Ovary (tissue), 3 donors: ENCODE measurements around the gene CD63.

Experiments
- CTCF ChIP-seq, 3 donors: fragments of 450-650 bp in 2 of 3; fragments of 200-600 bp in 1 of 3; IDR thresholded peaks; one replicate each; pipeline versions ENCODE4 v1.5.1 to v1.8.0; 2016 to 2022; ENCODE audit warnings: antibody characterized with exemption in 3 of 3, mild to moderate bottlenecking in 1 of 3
- EP300 ChIP-seq: sonication (generic); formaldehyde crosslinking; IDR thresholded peaks from one replicate; pipeline ENCODE4 v1.6.1; 2017; ENCODE audit warnings: antibody characterized with exemption
- donor health status: DM: no; HTN: no; CAD: no.

GRCh38 chr12:55679691-55680090 lies 49.1 kb downstream of the CD63 start:
- TF ChIP-seq EP300 = no peak
- no peak for TF ChIP-seq CTCF (IDR thresholded peaks at IDR 0.05)
